ENCODE measurements around the gene BPI. TPM values are rescaled to one million over a fixed set of nuclear protein-coding genes. Genes with fewer than 3 reads are reported as not detected.

BPI gene
- total and polyA plus RNA-seq, 4 donors = 5.0 to 11.5 (median 8.7) TPM; not detected in 1

GRCh38 chr20:38346247-38346651 is 42.3 kb downstream of the BPI start, which contains the start of gene LBP:
Gene LBP, plus strand, starts transcription at chr20:38346482. Its CDS starts 35 bp downstream, at chr20:38346517.
- no peak for DNase-seq (ENCODE audit: low read depth in 4 of 6, low spot score in 6 of 6)
- Histone ChIP-seq H3K27ac (ENCODE audit: low read depth, low read length) (no peak within 1 kb of the TSS), H3K4me3 (ENCODE audit: low read depth, low read length) (no peak within 1 kb of the TSS), H3K36me3 (ENCODE audit: control insufficient read depth, insufficient read depth, low read length) (no peaks in the 10 kb centered on the region), H3K9me3 (ENCODE audit: control insufficient read depth, insufficient read depth, low read length) (no peaks in the 10 kb centered on the region), H3K27me3 (ENCODE audit: control insufficient read depth, insufficient read depth, low read length) (no peaks in the 10 kb centered on the region), H3K4me1 (ENCODE audit: control insufficient read depth, insufficient read depth, low read length) (peaks cover 21% of the 10 kb centered on the region)
- WGBS (ENCODE audit: insufficient coverage) = 87% methylated on average over 8 of the region's 8 CpGs

DNA sequence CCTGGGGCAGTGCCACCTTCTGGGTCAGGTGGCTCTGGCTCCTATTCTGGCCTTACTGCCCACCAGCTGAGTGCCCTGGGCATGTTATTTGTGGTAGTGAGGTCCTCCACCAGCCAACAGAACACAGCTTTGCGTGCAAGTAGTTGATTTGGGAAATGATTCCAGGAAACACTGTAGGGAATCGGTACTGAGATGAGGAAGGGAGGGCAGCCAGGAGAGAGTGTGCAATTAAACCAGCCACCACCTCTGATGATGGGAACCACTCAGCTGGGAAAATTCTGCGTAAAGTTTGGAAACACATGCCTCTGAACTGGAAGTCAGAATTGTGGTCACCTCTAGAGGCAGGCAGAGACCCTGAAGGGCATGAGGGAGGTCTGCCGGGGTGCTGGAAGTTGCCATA is 42.8 kb downstream of the BPI start:
- no peak overlapping the region for H3K4me3 ChIP-seq (ENCODE audit: low read depth, low read length)
- no peaks in the 10 kb centered on the region for H3K27me3 ChIP-seq (ENCODE audit: control insufficient read depth, insufficient read depth, low read length)
- H3K27ac ChIP-seq (ENCODE audit: low read depth, low read length) = no peak overlapping the region
- H3K9me3 ChIP-seq (ENCODE audit: control insufficient read depth, insufficient read depth, low read length) = no peaks in the 10 kb centered on the region
- WGBS (ENCODE audit: insufficient coverage) = 81% methylated on average over 3 of the region's 4 CpGs
- no peaks in the 10 kb centered on the region for H3K36me3 ChIP-seq (ENCODE audit: control insufficient read depth, insufficient read depth, low read length)
- DNase-seq (ENCODE audit: low read depth in 4 of 6, low spot score in 6 of 6) = no peak
- peaks cover 19% of the 10 kb centered on the region for H3K4me1 ChIP-seq (ENCODE audit: control insufficient read depth, insufficient read depth, low read length)

- Histone ChIP-seq H3K9me3 (ENCODE audit: control insufficient read depth, insufficient read depth, low read length) (no peaks in the 10 kb centered on the region), H3K36me3 (ENCODE audit: control insufficient read depth, insufficient read depth, low read length) (no peaks in the 10 kb centered on the region), H3K4me3 (ENCODE audit: low read depth, low read length) (no peak overlapping the region), H3K4me1 (ENCODE audit: control insufficient read depth, insufficient read depth, low read length) (no peaks in the 10 kb centered on the region), H3K27ac (ENCODE audit: low read depth, low read length) (no peak overlapping the region), H3K27me3 (ENCODE audit: control insufficient read depth, insufficient read depth, low read length) (no peaks in the 10 kb centered on the region)
- no peak for DNase-seq (ENCODE audit: low read depth in 4 of 6, low spot score in 6 of 6)
- WGBS (ENCODE audit: insufficient coverage) = 78% methylated on average over 4 of the region's 5 CpGs
Measured at GRCh38 chr20:38349856-38350255, 45.9 kb downstream of the BPI start.

GRCh38 chr20:38350879-38351775 is 47.2 kb downstream of the BPI start:
- Histone ChIP-seq H3K4me3 (ENCODE audit: low read depth, low read length) (no peak overlapping the region), H3K27me3 (ENCODE audit: control insufficient read depth, insufficient read depth, low read length) (no peaks in the 10 kb centered on the region), H3K4me1 (ENCODE audit: control insufficient read depth, insufficient read depth, low read length) (peaks cover 4% of the 10 kb centered on the region), H3K27ac (ENCODE audit: low read depth, low read length) (no peak overlapping the region), H3K9me3 (ENCODE audit: control insufficient read depth, insufficient read depth, low read length) (no peaks in the 10 kb centered on the region), H3K36me3 (ENCODE audit: control insufficient read depth, insufficient read depth, low read length) (no peaks in the 10 kb centered on the region)
- DNase-seq (ENCODE audit: low read depth in 4 of 6, low spot score in 6 of 6) = peak in 1 of 6 donors; percentile 28
- 75% methylated on average over 13 of the region's 15 CpGs for WGBS (ENCODE audit: insufficient coverage)

- Histone ChIP-seq H3K4me1 (ENCODE audit: control insufficient read depth, insufficient read depth, low read length) (peaks cover 4% of the 10 kb centered on the region), H3K27ac (ENCODE audit: low read depth, low read length) (no peak overlapping the region), H3K27me3 (ENCODE audit: control insufficient read depth, insufficient read depth, low read length) (no peaks in the 10 kb centered on the region), H3K4me3 (ENCODE audit: low read depth, low read length) (no peak overlapping the region), H3K9me3 (ENCODE audit: control insufficient read depth, insufficient read depth, low read length) (no peaks in the 10 kb centered on the region), H3K36me3 (ENCODE audit: control insufficient read depth, insufficient read depth, low read length) (no peaks in the 10 kb centered on the region)
- peak in 1 of 6 donors; percentile 54 for DNase-seq (ENCODE audit: low read depth in 4 of 6, low spot score in 6 of 6)
- WGBS (ENCODE audit: insufficient coverage) = 53% methylated on average over 4 of the region's 7 CpGs
Measured at GRCh38 chr20:38353316-38353715, 49.4 kb downstream of the BPI start.

DNA sequence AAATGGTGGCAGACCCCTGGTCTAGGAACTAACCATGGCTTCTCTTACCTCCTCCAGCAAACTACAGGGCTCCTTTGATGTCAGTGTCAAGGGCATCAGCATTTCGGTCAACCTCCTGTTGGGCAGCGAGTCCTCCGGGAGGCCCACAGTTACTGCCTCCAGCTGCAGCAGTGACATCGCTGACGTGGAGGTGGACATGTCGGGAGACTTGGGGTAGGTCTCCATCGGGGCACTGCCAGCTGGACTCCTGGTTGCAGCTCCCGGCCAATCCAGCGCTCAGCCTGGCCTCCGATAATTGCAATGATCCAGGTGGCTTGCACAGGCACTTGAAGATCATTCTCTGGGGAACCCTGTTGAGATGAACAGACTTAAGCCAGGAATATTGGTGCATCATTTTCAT is 50.3 kb downstream of the BPI start:
- no peaks in the 10 kb centered on the region for H3K36me3 ChIP-seq (ENCODE audit: control insufficient read depth, insufficient read depth, low read length)
- H3K27me3 ChIP-seq (ENCODE audit: control insufficient read depth, insufficient read depth, low read length) = no peaks in the 10 kb centered on the region
- no peak overlapping the region for H3K4me3 ChIP-seq (ENCODE audit: low read depth, low read length)
- no peak overlapping the region for H3K27ac ChIP-seq (ENCODE audit: low read depth, low read length)
- DNase-seq (ENCODE audit: low read depth in 4 of 6, low spot score in 6 of 6) = no peak
- peaks cover 4% of the 10 kb centered on the region for H3K4me1 ChIP-seq (ENCODE audit: control insufficient read depth, insufficient read depth, low read length)
- no peaks in the 10 kb centered on the region for H3K9me3 ChIP-seq (ENCODE audit: control insufficient read depth, insufficient read depth, low read length)
- 86% methylated on average over 10 of the region's 10 CpGs for WGBS (ENCODE audit: insufficient coverage)

DNA sequence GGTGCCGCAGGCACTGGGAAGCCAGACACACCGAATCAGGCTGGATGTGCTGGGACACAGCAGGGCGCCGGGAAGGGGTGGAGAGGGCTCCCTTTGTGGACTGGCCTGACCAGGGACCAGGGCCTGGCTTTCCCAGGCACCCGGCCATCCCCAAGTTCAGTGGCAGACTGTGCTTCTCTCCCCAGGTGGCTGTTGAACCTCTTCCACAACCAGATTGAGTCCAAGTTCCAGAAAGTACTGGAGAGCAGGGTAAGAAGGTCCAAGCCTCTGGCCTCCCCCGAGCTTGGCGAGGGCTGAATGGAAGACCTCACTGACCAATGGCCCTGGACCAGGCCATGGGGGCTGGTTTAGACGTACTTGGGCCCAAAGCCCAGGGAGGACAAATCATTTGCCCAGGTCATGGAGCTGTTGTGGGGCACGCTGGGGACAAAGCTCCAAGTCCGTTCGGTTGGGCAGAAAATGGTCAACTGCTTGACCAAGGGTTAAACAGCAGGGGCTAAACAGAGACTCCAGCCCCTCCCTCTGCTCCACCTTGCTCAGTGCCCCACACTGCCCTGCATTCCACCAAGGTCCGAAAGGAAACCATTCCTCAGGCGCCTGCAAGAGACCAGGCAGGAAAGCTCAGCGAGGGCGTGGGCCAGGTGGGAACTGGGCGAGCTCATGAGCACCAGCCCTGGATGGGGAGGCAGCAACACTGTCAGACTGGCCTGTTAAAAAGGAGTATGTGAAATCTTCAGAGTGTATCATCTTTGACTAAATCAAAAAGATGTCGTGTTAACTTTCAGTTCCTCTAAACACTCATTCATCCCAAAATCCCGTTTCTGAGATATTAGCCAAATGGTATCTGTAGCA is 51.4 kb downstream of the BPI start:
- Histone ChIP-seq H3K4me1 (ENCODE audit: control insufficient read depth, insufficient read depth, low read length) (peaks cover 4% of the 10 kb centered on the region), H3K9me3 (ENCODE audit: control insufficient read depth, insufficient read depth, low read length) (no peaks in the 10 kb centered on the region), H3K4me3 (ENCODE audit: low read depth, low read length) (no peak overlapping the region), H3K27ac (ENCODE audit: low read depth, low read length) (no peak overlapping the region), H3K36me3 (ENCODE audit: control insufficient read depth, insufficient read depth, low read length) (no peaks in the 10 kb centered on the region), H3K27me3 (ENCODE audit: control insufficient read depth, insufficient read depth, low read length) (no peaks in the 10 kb centered on the region)
- 61% methylated on average over 13 of the region's 18 CpGs for WGBS (ENCODE audit: insufficient coverage)
- DNase-seq (ENCODE audit: low read depth in 4 of 6, low spot score in 6 of 6) = no peak

DNA sequence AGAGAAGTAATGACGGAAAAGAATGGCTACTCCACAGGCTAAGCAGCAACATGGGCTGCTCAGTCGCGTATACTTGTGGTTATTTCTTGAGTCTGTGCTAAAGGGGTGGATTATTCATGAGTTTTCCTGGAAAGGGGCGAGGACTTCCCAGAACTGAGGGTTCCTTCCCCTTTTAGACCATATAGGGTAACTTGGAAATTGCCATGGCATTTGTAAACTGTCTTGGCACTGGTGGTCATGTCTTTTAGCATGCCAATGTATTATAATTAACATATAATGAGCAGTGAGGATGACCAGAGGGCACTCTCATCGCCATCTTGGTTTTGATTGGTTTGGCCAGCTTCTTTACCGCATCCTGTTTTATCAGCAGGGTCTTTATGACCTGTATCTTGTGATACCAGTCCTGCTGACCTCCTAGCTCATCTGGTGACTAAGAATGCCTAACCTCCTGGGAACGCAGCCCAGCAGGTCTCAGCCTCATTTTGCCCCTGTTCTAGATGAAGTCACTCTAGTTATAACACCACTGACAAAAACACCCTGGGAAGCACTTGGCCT is 53.8 kb downstream of the BPI start:
- Histone ChIP-seq H3K27me3 (ENCODE audit: control insufficient read depth, insufficient read depth, low read length) (no peaks in the 10 kb centered on the region), H3K4me1 (ENCODE audit: control insufficient read depth, insufficient read depth, low read length) (peaks cover 4% of the 10 kb centered on the region), H3K4me3 (ENCODE audit: low read depth, low read length) (no peak overlapping the region), H3K9me3 (ENCODE audit: control insufficient read depth, insufficient read depth, low read length) (no peaks in the 10 kb centered on the region), H3K36me3 (ENCODE audit: control insufficient read depth, insufficient read depth, low read length) (no peaks in the 10 kb centered on the region), H3K27ac (ENCODE audit: low read depth, low read length) (no peak overlapping the region)
- no peak for DNase-seq (ENCODE audit: low read depth in 4 of 6, low spot score in 6 of 6)
- 84% methylated on average over 5 of the region's 7 CpGs for WGBS (ENCODE audit: insufficient coverage)

DNA sequence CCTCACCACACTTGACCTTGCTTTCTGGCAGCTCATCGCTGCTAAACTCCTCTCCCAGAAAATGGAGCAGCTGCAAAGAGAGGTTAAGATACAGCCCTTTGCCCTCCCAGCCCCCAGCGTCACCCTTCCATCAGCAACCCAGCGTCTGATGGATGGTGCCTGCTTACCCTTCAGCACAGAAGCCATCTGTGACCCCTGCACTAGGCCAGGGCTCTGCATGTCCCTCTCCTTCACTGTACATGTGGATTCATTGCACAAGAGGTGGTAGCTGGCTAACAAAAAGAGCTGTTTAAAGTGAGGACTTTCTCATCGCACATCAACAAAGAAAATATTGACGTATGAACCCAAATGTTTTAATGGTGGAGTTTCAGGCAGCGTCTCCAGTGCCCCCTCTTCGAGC is 54.6 kb downstream of the BPI start:
- Histone ChIP-seq H3K9me3 (ENCODE audit: control insufficient read depth, insufficient read depth, low read length) (no peaks in the 10 kb centered on the region), H3K27ac (ENCODE audit: low read depth, low read length) (no peak overlapping the region), H3K4me3 (ENCODE audit: low read depth, low read length) (no peak overlapping the region), H3K4me1 (ENCODE audit: control insufficient read depth, insufficient read depth, low read length) (peaks cover 4% of the 10 kb centered on the region), H3K27me3 (ENCODE audit: control insufficient read depth, insufficient read depth, low read length) (no peaks in the 10 kb centered on the region), H3K36me3 (ENCODE audit: control insufficient read depth, insufficient read depth, low read length) (no peaks in the 10 kb centered on the region)
- no peak for DNase-seq (ENCODE audit: low read depth in 4 of 6, low spot score in 6 of 6)
- 58% methylated on average over 7 of the region's 7 CpGs for WGBS (ENCODE audit: insufficient coverage)

All from spinal cord (tissue), 10 donors.